Measurements from ENCODE around the gene CCL5.

GRCh38 chr17:35890774-35891155 is 10.6 kb upstream of the CCL5 start:
- TF ChIP-seq USF2 (CRISPR knock-in tag; IDR thresholded peaks at IDR 0.05) = no peak
- no peak for TF ChIP-seq USF1 (CRISPR knock-in tag; IDR thresholded peaks at IDR 0.05)
- TF ChIP-seq SP1 (CRISPR knock-in tag; conservative IDR thresholded peaks at IDR 0.05) = no peak
- no peak for TF ChIP-seq CTCF (IDR thresholded peaks at IDR 0.05)
- TF ChIP-seq MLX (CRISPR knock-in tag; IDR thresholded peaks at IDR 0.05) = no peak
- no peak for TF ChIP-seq ZNF121 (CRISPR knock-in tag; IDR thresholded peaks at IDR 0.05)
- TF ChIP-seq ATF3 (CRISPR knock-in tag; conservative IDR thresholded peaks at IDR 0.05) = no peak
